AG04450 (cell line): ENCODE measurements around the gene POMGNT1. TPM values are rescaled to one million over a fixed set of nuclear protein-coding genes. Genes with fewer than 3 reads are reported as not detected.

Source experiments
- CTCF ChIA-PET: fragments of 300-600, 350-600 bp; formaldehyde crosslinking; extraction: SDS; loops from one replicate; lab custom pipeline; 2022; ENCODE audit warnings: antibody characterized with exemption, inconsistent platforms; lab: Charles Lee
- POLR2A ChIA-PET: fragments of 350-600 bp; formaldehyde crosslinking; extraction: SDS; loops from one replicate; lab custom pipeline; 2021; ENCODE audit warnings: antibody characterized with exemption, inconsistent platforms; lab: Yijun Ruan, JAX
- DNase-seq: peaks from one replicate; pipeline ENCODE4 v3.0.0-alpha.2; 2011; ENCODE audit warnings: low read depth, low spot score
- H3K27ac ChIP-seq: one replicate; pipeline ENCODE4 v1.5.1; 2012; ENCODE audit warnings: low read depth, low read length, control low read depth
- H3K27me3 ChIP-seq: one replicate; pipeline ENCODE4 v1.6.0; 2012; ENCODE audit warnings: low read length; ENCODE audit not compliant: control insufficient read depth, insufficient read depth
- H3K4me3 ChIP-seq: 2 replicates; pipeline ENCODE4 v1.5.1; 2011; ENCODE audit warnings: mild to moderate bottlenecking, low read depth, low read length, control low read depth
- H3K9me3 ChIP-seq: 2 replicates; pipeline ENCODE4 v1.5.1; 2012; ENCODE audit warnings: low read length; ENCODE audit not compliant: control insufficient read depth, insufficient read depth
- polyA plus RNA-seq: library from polyadenylated mRNA; depleted of rRNA; stranded (reverse); fragments of >200 nt; gene quantifications from 2 replicates; pipeline ENCODE4 v1.2.3, GENCODE V29; 2011
- TF ChIP-seq, protein P1 (sequence below): IDR thresholded peaks from 2 replicates; pipeline ENCODE4 v1.5.1; 2011; ENCODE audit warnings: low read depth, low read length, control low read depth, inconsistent platforms

POMGNT1 gene
- polyA plus RNA-seq, 1 experiment: 41.9 TPM

- CTCF ChIA-PET: interaction anchor here (1.0 to 2.0 kb wide), 2 partner anchors 13 to 30 kb away, joined by 4 to 5 read pairs; no protein-coding TSS in a partner anchor
- DNase-seq: no peak
- H3K9me3 ChIP-seq: no peaks in the 10 kb centered on the region
- no peaks in the 10 kb centered on the region for H3K27me3 ChIP-seq
- H3K4me3 ChIP-seq: no peak overlapping the region
- TF ChIP-seq, protein P1, sequence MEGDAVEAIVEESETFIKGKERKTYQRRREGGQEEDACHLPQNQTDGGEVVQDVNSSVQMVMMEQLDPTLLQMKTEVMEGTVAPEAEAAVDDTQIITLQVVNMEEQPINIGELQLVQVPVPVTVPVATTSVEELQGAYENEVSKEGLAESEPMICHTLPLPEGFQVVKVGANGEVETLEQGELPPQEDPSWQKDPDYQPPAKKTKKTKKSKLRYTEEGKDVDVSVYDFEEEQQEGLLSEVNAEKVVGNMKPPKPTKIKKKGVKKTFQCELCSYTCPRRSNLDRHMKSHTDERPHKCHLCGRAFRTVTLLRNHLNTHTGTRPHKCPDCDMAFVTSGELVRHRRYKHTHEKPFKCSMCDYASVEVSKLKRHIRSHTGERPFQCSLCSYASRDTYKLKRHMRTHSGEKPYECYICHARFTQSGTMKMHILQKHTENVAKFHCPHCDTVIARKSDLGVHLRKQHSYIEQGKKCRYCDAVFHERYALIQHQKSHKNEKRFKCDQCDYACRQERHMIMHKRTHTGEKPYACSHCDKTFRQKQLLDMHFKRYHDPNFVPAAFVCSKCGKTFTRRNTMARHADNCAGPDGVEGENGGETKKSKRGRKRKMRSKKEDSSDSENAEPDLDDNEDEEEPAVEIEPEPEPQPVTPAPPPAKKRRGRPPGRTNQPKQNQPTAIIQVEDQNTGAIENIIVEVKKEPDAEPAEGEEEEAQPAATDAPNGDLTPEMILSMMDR: no peak
- POLR2A ChIA-PET: no interaction called here
- H3K27ac ChIP-seq: no peak overlapping the region
Observed at GRCh38 chr1:46193285-46193684, 4.9 kb downstream of the POMGNT1 start.

GRCh38 chr1:46192171-46192570 is 6.1 kb downstream of the POMGNT1 start:
- DNase-seq: no peak
- TF ChIP-seq, protein P1: no peak
- POLR2A ChIA-PET: interaction anchor here (1.3 kb wide), 1 partner anchor 60 kb away, joined by 4 read pairs; the partner anchor contains the start of gene PIK3R3
- no peaks in the 10 kb centered on the region for H3K9me3 ChIP-seq
- H3K27ac ChIP-seq: no peak overlapping the region
- CTCF ChIA-PET: interaction anchor here (0.6 to 2.0 kb wide), 4 partner anchors 10 to 39 kb away, joined by 3 to 4 read pairs (median 4); no protein-coding TSS in a partner anchor
- H3K4me3 ChIP-seq: no peak overlapping the region
- H3K27me3 ChIP-seq: no peaks in the 10 kb centered on the region

DNA sequence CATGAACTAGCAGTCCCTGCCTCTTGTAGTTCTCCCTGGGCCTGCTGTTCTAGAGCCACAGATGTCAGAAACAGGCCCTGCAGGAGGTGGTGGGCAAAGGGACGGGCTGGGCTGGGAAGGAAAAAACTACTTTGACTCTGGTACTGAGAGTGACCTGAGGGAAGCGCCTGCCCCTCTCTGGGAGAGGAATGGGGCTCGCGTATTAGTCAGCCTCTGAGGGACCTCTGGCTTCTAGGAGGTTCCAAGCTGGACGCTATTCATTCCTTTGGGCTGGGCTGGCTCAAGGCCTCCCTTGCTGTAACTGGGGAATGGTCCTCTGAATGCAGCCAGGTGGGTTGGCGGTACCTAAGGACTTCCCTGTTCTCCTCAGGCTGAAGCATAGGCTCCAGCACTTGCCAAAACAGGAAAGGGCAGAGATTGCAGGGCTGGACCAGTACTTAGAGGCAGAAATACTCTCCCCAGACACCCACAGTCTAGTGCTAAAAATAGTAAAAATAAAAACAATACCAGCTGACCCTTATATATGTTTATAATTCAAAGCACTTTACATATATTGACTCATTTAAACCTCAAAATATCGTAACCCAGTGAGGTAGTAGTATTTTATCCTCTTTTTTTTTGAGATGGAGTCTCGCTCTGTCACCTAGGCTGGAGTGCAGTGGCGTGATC is 7.1 kb downstream of the POMGNT1 start:
- Histone ChIP-seq H3K27me3 (no peaks in the 10 kb centered on the region), H3K27ac (peak overlapping the region; percentile 31), H3K9me3 (no peaks in the 10 kb centered on the region), H3K4me3 (no peak overlapping the region)
- CTCF ChIA-PET: interaction anchor here (0.8 to 2.0 kb wide), 3 partner anchors 10 to 40 kb away, joined by 3 to 9 read pairs (median 4); no protein-coding TSS in a partner anchor
- TF ChIP-seq, protein P1: no peak
- POLR2A ChIA-PET: interaction anchor here (1.3 kb wide), 1 partner anchor 59 kb away, joined by 4 read pairs; the partner anchor contains the start of gene PIK3R3
- no peak for DNase-seq

DNA sequence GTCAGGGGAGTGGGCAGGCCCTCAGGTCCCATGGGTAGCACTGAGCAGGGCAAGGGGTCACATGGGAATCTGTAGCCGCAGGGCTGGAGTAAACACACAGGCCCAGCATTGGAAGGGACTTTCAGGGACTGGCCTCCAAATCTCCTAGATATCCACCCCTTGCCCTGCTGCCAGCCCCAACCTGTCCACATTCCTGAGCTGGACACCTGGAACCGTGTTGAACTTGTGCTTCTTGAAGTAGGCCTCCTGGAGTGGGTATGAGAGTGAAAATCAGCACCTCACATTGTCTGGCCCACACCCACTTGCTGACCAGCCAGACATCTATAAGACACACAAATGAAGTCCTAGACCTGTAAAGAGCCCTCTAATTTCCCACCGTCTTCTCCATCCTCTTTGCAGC is 7.7 kb downstream of the POMGNT1 start:
- TF ChIP-seq, protein P1: no peak
- no peak overlapping the region for H3K4me3 ChIP-seq
- H3K9me3 ChIP-seq: no peaks in the 10 kb centered on the region
- peak overlapping the region; percentile 31 for H3K27ac ChIP-seq
- H3K27me3 ChIP-seq: no peaks in the 10 kb centered on the region
- DNase-seq: no peak
- CTCF ChIA-PET: interaction anchor here (1.1 kb wide), 1 partner anchor 12 kb away, joined by 9 read pairs; no protein-coding TSS in a partner anchor
- POLR2A ChIA-PET: interaction anchor here (0.6 kb wide), 1 partner anchor 262 kb away, joined by 7 read pairs; no protein-coding TSS in a partner anchor
